Panc1 (cell line): ENCODE results near the gene CPAMD8. TPM values are rescaled to one million over a fixed set of nuclear protein-coding genes. Genes with fewer than 3 reads are reported as not detected.

Experiments
- ATAC-seq: fragments of 200-7000 bp; cut with Tn5 transposase; 2 replicates; pipeline ENCODE4 v1.9.1; 2020; ENCODE audit warnings: mild to moderate bottlenecking, moderate library complexity
- BruUV-seq: library from RNA; stranded (reverse); fragments of 400-500 nt; replicated peaks from 2 replicates; lab custom pipeline; 2021; lab: Mats Ljungman, UMichigan
- CTCF ChIA-PET: fragments of 300-600 bp; sonication (Branson Sonifier 250); formaldehyde crosslinking; loops from one replicate; lab custom pipeline; 2022; ENCODE audit warnings: antibody characterized with exemption; lab: Charles Lee
- POLR2A ChIA-PET: fragments of 300-600 bp; sonication (Branson Sonifier 250); formaldehyde crosslinking; loops from one replicate; lab custom pipeline; 2022; ENCODE audit warnings: antibody characterized with exemption; lab: Charles Lee
- DNase-seq: peaks from one replicate; pipeline ENCODE4 v3.0.0-alpha.2; 2010; ENCODE audit warnings: low read depth, low spot score
- H3K27ac ChIP-seq: 2 replicates; pipeline ENCODE4 v1.5.1; 2011; ENCODE audit warnings: mild to moderate bottlenecking, low read length, inconsistent platforms
- H3K27me3 ChIP-seq: fragments of 200-500 bp; sonication (Bioruptor generic); 2 replicates; pipeline ENCODE4 v1.6.0; 2014; ENCODE audit warnings: low read length, inconsistent platforms; ENCODE audit not compliant: control insufficient read depth, insufficient read depth
- H3K36me3 ChIP-seq: fragments of 200-500 bp; sonication (Bioruptor generic); 2 replicates; pipeline ENCODE4 v1.5.1; 2014; ENCODE audit warnings: inconsistent platforms, mild to moderate bottlenecking, low read length, moderate library complexity; ENCODE audit not compliant: control insufficient read depth, insufficient read depth
- H3K4me1 ChIP-seq: 2 replicates; pipeline ENCODE4 v1.5.1; 2011; ENCODE audit warnings: inconsistent platforms, mild to moderate bottlenecking, low read length, moderate library complexity; ENCODE audit not compliant: control insufficient read depth, insufficient read depth
- H3K4me3 ChIP-seq, 2 experiments: 2 replicates each; pipeline ENCODE4 v1.5.1; 2011 to 2012; ENCODE audit warnings: low read depth in 2 of 2, low read length in 2 of 2, mild to moderate bottlenecking in 2 of 2, inconsistent platforms in 1 of 2, moderate library complexity in 1 of 2
- H3K9me3 ChIP-seq: fragments of 200-500 bp; sonication (Bioruptor generic); 2 replicates; pipeline ENCODE4 v1.5.1; 2014; ENCODE audit warnings: low read depth, mild to moderate bottlenecking, inconsistent platforms, low read length, moderate library complexity; ENCODE audit not compliant: control insufficient read depth, insufficient read depth
- POLR2AphosphoS5 ChIP-seq: IDR thresholded peaks from 2 replicates; pipeline ENCODE4 v1.6.1; 2012; ENCODE audit warnings: mild to moderate bottlenecking, low read depth, low read length, moderate library complexity
- SIN3A ChIP-seq: IDR thresholded peaks from 2 replicates; pipeline ENCODE4 v1.6.1; 2012; ENCODE audit warnings: low read depth, mild to moderate bottlenecking, low read length, moderate library complexity, borderline replicate concordance; ENCODE audit not compliant: insufficient read depth
- TCF7L2 ChIP-seq: IDR thresholded peaks from 2 replicates; pipeline ENCODE4 v1.6.1; 2011; ENCODE audit warnings: mild to moderate bottlenecking, low read depth, low read length, inconsistent platforms
- in situ Hi-C: cut with HindIII; loops from 2 replicates; pipeline ENCODE4 v1.10.0; 2016; ENCODE audit warnings: low sequenced_read_pairs, low pct_unique_long_range_greater_than_20kb
- intact Hi-C: fragments of 100-400 bp; cut with micrococcal nuclease; formaldehyde crosslinking; loops from one replicate; pipeline ENCODE4 v1.10.0; 2022; ENCODE audit not compliant: unreplicated experiment
- total RNA-seq: library from RNA; stranded (reverse); gene quantifications from one replicate; pipeline ENCODE4 v1.2.1, GENCODE V29; 2021; ENCODE audit not compliant: unreplicated experiment
- TF ChIP-seq, protein P1 (sequence below): fragments of 450-650 bp; IDR thresholded peaks from 2 replicates; pipeline ENCODE4 v1.5.1; 2017; ENCODE audit warnings: mild to moderate bottlenecking
- TF ChIP-seq, protein P2 (sequence below), 2 experiments: IDR thresholded peaks; 2 replicates each; pipeline ENCODE4 v1.6.1; 2011 to 2012; ENCODE audit warnings: low read depth in 2 of 2, control low read depth in 1 of 2, low read length in 1 of 2, mild to moderate bottlenecking in 1 of 2, moderate library complexity in 1 of 2; ENCODE audit not compliant: insufficient read depth in 1 of 2

The CPAMD8 gene
- total RNA-seq, 1 experiment from 2014 or later, result 2.0 TPM

DNA sequence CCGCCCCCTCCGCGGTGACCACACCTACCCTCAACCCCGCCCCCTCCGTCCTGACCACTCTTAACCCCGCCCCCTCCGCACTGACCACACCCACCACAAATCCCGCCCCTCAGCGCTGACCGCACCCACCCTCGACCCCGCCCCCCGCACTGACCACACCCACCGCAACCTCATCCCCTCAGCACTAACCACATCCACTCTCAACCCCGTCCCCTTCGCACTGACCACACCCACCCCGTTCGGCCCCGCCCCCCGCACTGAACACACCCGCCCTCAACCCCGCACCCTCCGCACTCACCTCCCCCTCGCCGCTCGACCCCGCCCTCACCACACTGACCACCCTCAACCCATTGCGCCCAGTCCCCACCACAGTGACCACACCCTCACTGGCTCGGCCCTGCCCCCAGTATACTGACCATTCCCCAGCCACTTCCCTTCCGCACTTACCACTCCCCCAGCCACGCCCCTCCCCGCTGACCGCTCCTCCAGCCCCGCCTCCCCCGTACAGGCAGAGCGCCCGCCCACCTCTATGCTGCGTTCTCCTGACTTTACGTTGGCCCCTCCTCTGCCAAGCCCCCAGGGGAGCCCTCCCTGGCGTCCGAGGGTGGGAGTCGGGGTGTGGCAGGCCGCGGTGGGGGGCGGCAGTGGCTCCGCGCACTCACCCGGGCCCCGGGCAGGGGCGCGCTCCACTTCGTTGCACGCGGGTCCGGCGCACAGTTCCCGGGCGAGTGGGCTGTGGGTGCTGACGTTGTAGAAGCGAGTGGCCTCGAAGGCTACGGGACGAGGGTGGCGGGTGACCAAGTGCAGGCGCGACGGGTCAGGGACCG lies 129.4 kb downstream of the CPAMD8 start:
- H3K27ac ChIP-seq, result no peak overlapping the region; the same call in 1 of the 2 replicates
- ChIA-PET POLR2A (no interaction called here), CTCF (no interaction called here)
- intact Hi-C loops, result loop anchor here (10.0 kb wide), 1 partner anchor 122 kb away; no protein-coding TSS in a partner anchor
- ATAC-seq (peak; percentile 89), DNase-seq (peak; percentile 64)
- in situ Hi-C loops, result no loop called here
- BruUV-seq, result no TSS peak
- TF ChIP-seq, protein P1, sequence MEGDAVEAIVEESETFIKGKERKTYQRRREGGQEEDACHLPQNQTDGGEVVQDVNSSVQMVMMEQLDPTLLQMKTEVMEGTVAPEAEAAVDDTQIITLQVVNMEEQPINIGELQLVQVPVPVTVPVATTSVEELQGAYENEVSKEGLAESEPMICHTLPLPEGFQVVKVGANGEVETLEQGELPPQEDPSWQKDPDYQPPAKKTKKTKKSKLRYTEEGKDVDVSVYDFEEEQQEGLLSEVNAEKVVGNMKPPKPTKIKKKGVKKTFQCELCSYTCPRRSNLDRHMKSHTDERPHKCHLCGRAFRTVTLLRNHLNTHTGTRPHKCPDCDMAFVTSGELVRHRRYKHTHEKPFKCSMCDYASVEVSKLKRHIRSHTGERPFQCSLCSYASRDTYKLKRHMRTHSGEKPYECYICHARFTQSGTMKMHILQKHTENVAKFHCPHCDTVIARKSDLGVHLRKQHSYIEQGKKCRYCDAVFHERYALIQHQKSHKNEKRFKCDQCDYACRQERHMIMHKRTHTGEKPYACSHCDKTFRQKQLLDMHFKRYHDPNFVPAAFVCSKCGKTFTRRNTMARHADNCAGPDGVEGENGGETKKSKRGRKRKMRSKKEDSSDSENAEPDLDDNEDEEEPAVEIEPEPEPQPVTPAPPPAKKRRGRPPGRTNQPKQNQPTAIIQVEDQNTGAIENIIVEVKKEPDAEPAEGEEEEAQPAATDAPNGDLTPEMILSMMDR, result no peak
- no peak for TF ChIP-seq TCF7L2
- H3K4me1 ChIP-seq, result no peaks in the 10 kb centered on the region
- H3K4me3 ChIP-seq, result peak overlapping the region; percentile 57
- no peaks in the 10 kb centered on the region for H3K9me3 ChIP-seq
- no peaks in the 10 kb centered on the region for H3K27me3 ChIP-seq
- no peaks in the 10 kb centered on the region for H3K36me3 ChIP-seq

DNA sequence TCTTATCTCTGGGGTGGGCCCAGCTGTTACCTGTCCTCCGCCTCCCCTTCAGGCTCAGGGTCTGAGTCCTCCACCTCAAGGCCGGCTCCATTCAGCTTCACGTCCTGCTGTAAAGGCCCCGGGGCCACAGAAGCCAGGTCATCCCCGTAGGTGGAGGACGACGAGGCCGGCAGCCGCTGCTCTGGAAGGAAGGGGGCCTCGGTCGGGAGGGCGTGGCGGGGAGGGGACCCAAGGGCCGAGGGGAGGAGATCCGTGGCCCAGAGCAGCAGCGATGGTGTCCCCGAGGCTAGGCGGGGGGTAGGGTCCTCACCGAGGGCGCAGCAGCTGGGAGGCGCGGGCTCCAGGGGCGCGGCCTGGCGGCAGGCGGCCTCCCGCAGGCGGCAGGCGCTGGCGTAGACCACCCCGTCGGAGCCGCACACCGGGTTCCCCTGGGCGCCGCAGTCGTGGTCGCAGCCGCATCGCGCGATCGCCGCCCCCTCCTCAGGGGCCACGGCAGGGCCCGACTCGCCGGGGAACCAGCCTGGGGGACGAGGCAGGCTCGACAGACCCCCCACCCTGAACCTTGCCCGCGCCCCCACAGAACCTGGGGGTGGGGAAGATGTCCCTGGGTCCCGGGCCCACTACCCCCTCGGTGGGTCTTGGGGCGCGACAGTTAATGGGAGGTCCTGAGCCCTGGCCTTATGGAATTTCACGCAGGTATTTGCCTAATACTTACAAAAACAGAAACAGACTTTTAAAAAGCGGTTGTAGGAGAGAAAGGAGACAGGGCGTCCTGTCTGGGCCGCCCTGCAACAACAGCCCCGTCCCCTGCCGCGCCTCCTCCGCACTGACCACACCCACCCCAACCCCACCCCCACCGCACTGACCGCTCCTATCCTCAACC lies 130.2 kb downstream of the CPAMD8 start:
- H3K4me1 ChIP-seq, result no peaks in the 10 kb centered on the region
- no peak for TF ChIP-seq SIN3A
- TF ChIP-seq TCF7L2, result no peak
- intact Hi-C loops (loop anchor here (10.0 kb wide), 1 partner anchor 122 kb away; no protein-coding TSS in a partner anchor), in situ Hi-C loops (no loop called here)
- CTCF ChIA-PET, result no interaction called here
- H3K36me3 ChIP-seq, result no peaks in the 10 kb centered on the region
- DNase-seq, result no peak
- H3K4me3 ChIP-seq, result peak overlapping the region; percentile 50 to 61
- H3K27ac ChIP-seq, result no peak overlapping the region
- BruUV-seq, result no TSS peak
- ATAC-seq, result peak; percentile 55; the same call in 1 of the 2 replicates
- H3K9me3 ChIP-seq, result no peaks in the 10 kb centered on the region
- POLR2A ChIA-PET, result no interaction called here
- no peaks in the 10 kb centered on the region for H3K27me3 ChIP-seq

DNA sequence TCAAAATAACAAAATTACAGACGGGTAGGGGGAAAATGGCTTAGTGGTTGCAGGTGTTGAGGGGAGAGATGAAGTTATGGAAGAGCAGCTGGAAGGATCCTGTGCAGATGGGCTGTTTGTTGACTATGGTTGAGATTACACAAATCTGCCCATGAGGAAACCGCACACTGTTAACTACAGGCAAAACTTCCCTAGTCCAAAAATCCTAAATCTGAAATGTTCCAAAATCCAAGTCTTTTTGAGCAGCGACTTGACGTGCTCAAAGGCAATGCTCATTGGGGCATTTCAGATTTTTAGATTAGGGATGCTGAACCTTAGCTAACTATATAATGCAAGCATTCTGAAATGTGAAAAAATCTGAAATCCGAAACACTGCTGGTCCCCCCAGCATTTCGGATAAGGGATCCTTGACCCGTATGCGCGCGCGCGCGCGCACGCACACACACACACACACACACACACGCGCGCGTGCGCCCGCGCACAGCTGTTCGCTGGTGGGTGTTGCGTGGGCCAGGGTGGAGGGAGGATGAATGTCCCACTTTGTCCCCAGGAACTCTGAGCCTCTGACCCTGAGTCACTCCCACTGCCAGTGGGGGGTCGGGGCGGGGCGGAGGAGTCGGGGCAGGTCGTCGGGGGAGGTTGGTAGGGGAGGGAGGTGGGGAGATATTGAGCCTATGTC lies 131.0 kb downstream of the CPAMD8 start:
- no peak for DNase-seq
- POLR2A ChIA-PET, result no interaction called here
- BruUV-seq, result no TSS peak

More for the DNA sequence above, 131.0 kb downstream of the CPAMD8 start:
- in situ Hi-C loops (no loop called here), intact Hi-C loops (loop anchor here (10.0 kb wide), 1 partner anchor 121 kb away; no protein-coding TSS in a partner anchor)
- Histone ChIP-seq H3K27ac (no peak overlapping the region), H3K4me1 (no peaks in the 10 kb centered on the region), H3K36me3 (no peaks in the 10 kb centered on the region), H3K27me3 (no peaks in the 10 kb centered on the region), H3K9me3 (no peaks in the 10 kb centered on the region), H3K4me3 (no peak overlapping the region; a peak in 1 of 4 replicates)
- TF ChIP-seq, protein P1, result no peak
- no peak for TF ChIP-seq POLR2AphosphoS5
- TF ChIP-seq SIN3A, result no peak
- TF ChIP-seq TCF7L2, result no peak
- TF ChIP-seq, protein P2, sequence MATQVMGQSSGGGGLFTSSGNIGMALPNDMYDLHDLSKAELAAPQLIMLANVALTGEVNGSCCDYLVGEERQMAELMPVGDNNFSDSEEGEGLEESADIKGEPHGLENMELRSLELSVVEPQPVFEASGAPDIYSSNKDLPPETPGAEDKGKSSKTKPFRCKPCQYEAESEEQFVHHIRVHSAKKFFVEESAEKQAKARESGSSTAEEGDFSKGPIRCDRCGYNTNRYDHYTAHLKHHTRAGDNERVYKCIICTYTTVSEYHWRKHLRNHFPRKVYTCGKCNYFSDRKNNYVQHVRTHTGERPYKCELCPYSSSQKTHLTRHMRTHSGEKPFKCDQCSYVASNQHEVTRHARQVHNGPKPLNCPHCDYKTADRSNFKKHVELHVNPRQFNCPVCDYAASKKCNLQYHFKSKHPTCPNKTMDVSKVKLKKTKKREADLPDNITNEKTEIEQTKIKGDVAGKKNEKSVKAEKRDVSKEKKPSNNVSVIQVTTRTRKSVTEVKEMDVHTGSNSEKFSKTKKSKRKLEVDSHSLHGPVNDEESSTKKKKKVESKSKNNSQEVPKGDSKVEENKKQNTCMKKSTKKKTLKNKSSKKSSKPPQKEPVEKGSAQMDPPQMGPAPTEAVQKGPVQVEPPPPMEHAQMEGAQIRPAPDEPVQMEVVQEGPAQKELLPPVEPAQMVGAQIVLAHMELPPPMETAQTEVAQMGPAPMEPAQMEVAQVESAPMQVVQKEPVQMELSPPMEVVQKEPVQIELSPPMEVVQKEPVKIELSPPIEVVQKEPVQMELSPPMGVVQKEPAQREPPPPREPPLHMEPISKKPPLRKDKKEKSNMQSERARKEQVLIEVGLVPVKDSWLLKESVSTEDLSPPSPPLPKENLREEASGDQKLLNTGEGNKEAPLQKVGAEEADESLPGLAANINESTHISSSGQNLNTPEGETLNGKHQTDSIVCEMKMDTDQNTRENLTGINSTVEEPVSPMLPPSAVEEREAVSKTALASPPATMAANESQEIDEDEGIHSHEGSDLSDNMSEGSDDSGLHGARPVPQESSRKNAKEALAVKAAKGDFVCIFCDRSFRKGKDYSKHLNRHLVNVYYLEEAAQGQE (IDR thresholded peaks at IDR 0.05; ENCODE audit: insufficient read depth in 1 of 2, low read depth in 2 of 2, low read length in 1 of 2), result no peak
- CTCF ChIA-PET, result no interaction called here
- ATAC-seq, result no peak
